ENCODE results near the gene IL10RA. TPM values are rescaled to one million over a fixed set of nuclear protein-coding genes. Genes with fewer than 3 reads are reported as not detected.

The IL10RA gene
- total and polyA plus RNA-seq, 9 of the 15 experiments (the other 6 are each of a cell fraction or from before 2014, with no cell fraction given), result 0.17 to 17.3 (median 2.9) TPM

DNA sequence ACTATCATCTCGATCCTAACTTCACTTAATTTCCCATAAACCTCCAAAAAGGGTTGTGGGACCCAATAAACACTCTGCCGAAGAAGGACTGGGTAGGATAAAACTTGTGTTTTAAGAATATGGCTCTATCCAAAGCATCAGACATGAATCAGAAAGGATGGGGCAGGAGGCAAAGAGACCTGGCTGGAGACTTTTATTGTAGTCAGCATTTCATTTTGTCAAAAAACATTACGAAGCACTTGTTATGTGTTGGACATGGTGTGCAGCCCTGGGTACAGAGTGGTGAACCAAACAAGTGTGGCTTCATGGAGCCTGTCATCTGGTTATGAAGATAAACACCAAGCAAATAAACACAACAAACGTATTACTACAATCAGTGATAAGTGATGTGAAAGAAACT is 17.3 kb downstream of the IL10RA start (continued):
- TF ChIP-seq, protein P1, sequence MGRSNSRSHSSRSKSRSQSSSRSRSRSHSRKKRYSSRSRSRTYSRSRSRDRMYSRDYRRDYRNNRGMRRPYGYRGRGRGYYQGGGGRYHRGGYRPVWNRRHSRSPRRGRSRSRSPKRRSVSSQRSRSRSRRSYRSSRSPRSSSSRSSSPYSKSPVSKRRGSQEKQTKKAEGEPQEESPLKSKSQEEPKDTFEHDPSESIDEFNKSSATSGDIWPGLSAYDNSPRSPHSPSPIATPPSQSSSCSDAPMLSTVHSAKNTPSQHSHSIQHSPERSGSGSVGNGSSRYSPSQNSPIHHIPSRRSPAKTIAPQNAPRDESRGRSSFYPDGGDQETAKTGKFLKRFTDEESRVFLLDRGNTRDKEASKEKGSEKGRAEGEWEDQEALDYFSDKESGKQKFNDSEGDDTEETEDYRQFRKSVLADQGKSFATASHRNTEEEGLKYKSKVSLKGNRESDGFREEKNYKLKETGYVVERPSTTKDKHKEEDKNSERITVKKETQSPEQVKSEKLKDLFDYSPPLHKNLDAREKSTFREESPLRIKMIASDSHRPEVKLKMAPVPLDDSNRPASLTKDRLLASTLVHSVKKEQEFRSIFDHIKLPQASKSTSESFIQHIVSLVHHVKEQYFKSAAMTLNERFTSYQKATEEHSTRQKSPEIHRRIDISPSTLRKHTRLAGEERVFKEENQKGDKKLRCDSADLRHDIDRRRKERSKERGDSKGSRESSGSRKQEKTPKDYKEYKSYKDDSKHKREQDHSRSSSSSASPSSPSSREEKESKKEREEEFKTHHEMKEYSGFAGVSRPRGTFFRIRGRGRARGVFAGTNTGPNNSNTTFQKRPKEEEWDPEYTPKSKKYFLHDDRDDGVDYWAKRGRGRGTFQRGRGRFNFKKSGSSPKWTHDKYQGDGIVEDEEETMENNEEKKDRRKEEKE (IDR thresholded peaks at IDR 0.05; ENCODE audit: borderline replicate concordance in 1 of 2, control insufficient read depth in 1 of 2, low read depth in 2 of 2, low read length in 1 of 2), result 0 out of 4 replicates have a peak, but pooled peaks of 1 of the 2 experiments have one; percentile 18
- no peak for TF ChIP-seq FOXA3 (CRISPR knock-in tag; conservative IDR thresholded peaks at IDR 0.05 in 1 of 2, IDR thresholded peaks at IDR 0.05 in 1 of 2)
- TF ChIP-seq BRD4 (IDR thresholded peaks at IDR 0.05), result no peak
- no peak for TF ChIP-seq RBM14 (IDR thresholded peaks at IDR 0.05; ENCODE audit: borderline replicate concordance, insufficient read depth, low read depth, low read length)
- TF ChIP-seq TCF3 (CRISPR knock-in tag; IDR thresholded peaks at IDR 0.05), result 0 out of 2 replicates have a peak, but pooled peaks have one; percentile 21
- no peak for TF ChIP-seq POLR2H (tag; IDR thresholded peaks at IDR 0.05; ENCODE audit: low read depth)
- no peak for TF ChIP-seq HDAC8 (tag; IDR thresholded peaks at IDR 0.05)
- TF ChIP-seq, protein P2, sequence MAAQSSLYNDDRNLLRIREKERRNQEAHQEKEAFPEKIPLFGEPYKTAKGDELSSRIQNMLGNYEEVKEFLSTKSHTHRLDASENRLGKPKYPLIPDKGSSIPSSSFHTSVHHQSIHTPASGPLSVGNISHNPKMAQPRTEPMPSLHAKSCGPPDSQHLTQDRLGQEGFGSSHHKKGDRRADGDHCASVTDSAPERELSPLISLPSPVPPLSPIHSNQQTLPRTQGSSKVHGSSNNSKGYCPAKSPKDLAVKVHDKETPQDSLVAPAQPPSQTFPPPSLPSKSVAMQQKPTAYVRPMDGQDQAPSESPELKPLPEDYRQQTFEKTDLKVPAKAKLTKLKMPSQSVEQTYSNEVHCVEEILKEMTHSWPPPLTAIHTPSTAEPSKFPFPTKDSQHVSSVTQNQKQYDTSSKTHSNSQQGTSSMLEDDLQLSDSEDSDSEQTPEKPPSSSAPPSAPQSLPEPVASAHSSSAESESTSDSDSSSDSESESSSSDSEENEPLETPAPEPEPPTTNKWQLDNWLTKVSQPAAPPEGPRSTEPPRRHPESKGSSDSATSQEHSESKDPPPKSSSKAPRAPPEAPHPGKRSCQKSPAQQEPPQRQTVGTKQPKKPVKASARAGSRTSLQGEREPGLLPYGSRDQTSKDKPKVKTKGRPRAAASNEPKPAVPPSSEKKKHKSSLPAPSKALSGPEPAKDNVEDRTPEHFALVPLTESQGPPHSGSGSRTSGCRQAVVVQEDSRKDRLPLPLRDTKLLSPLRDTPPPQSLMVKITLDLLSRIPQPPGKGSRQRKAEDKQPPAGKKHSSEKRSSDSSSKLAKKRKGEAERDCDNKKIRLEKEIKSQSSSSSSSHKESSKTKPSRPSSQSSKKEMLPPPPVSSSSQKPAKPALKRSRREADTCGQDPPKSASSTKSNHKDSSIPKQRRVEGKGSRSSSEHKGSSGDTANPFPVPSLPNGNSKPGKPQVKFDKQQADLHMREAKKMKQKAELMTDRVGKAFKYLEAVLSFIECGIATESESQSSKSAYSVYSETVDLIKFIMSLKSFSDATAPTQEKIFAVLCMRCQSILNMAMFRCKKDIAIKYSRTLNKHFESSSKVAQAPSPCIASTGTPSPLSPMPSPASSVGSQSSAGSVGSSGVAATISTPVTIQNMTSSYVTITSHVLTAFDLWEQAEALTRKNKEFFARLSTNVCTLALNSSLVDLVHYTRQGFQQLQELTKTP (IDR thresholded peaks at IDR 0.05; ENCODE audit: low read depth in 1 of 2, partially characterized antibody in 2 of 2), result no peak
- peak; percentile 12 for TF ChIP-seq NCOA4 (IDR thresholded peaks at IDR 0.05; ENCODE audit: partially characterized antibody)
- TF ChIP-seq, protein P3, sequence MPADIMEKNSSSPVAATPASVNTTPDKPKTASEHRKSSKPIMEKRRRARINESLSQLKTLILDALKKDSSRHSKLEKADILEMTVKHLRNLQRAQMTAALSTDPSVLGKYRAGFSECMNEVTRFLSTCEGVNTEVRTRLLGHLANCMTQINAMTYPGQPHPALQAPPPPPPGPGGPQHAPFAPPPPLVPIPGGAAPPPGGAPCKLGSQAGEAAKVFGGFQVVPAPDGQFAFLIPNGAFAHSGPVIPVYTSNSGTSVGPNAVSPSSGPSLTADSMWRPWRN (IDR thresholded peaks at IDR 0.05; ENCODE audit: low read depth), result no peak
- TF ChIP-seq SP2 (IDR thresholded peaks at IDR 0.05; ENCODE audit: extremely low read depth, low read depth, low read length, poor library complexity, severe bottlenecking), result no peak
- TF ChIP-seq SMAD2 (IDR thresholded peaks at IDR 0.05; ENCODE audit: low read depth, low read length), result no peak
- TF ChIP-seq GATA2 (CRISPR knock-in tag; IDR thresholded peaks at IDR 0.05), result no peak
- TF ChIP-seq, protein P4, sequence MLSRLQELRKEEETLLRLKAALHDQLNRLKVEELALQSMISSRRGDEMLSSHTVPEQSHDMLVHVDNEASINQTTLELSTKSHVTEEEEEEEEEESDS (CRISPR knock-in tag; IDR thresholded peaks at IDR 0.05), result no peak
- TF ChIP-seq, protein P5, sequence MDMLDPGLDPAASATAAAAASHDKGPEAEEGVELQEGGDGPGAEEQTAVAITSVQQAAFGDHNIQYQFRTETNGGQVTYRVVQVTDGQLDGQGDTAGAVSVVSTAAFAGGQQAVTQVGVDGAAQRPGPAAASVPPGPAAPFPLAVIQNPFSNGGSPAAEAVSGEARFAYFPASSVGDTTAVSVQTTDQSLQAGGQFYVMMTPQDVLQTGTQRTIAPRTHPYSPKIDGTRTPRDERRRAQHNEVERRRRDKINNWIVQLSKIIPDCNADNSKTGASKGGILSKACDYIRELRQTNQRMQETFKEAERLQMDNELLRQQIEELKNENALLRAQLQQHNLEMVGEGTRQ (CRISPR knock-in tag; IDR thresholded peaks at IDR 0.05), result no peak
- no peak for TF ChIP-seq GATAD2A (IDR thresholded peaks at IDR 0.05)
- no peak for TF ChIP-seq ELF4 (CRISPR knock-in tag; IDR thresholded peaks at IDR 0.05)
- peak; percentile 15; the same call in 1 of the 2 replicates for TF ChIP-seq ZNF589 (CRISPR knock-in tag; IDR thresholded peaks at IDR 0.05; ENCODE audit: low read depth)
- TF ChIP-seq BRD9 (IDR thresholded peaks at IDR 0.05; ENCODE audit: low read depth, partially characterized antibody), result no peak
